ENCODE data around the gene FAM161B. TPM values are rescaled to one million over a fixed set of nuclear protein-coding genes. Genes with fewer than 3 reads are reported as not detected.

The FAM161B gene
- polyA plus RNA-seq, 2 of the 4 experiments (the other 2 are of a cell fraction) = 1.6 TPM

DNA sequence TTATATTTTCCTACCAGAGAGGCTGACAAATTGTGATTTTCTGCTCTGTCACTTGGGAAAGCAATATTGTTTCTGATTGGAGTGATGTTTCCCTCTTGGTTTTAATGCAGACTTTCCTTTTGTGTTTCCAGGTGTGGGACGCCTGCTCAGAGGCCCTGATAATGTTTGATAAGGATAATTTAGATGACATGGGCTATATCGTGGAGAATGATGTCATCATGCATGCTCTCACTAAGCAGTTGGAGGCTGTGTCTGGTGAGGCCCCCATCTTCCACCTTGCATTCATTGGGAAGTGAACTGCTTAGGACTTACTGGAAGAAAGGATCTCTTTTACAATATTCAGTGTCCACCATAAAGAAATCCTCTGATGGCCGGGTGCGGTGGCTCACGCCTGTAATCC, 5.8 kb upstream of the FAM161B start:
- 87% methylated on average over 5 of the region's 5 CpGs for WGBS (ENCODE audit: missing lambda C conversion rate)
- DNase-seq (ENCODE audit: low read depth in 1 of 2, low spot score in 1 of 2) (no peak), FAIRE-seq (no peak), ATAC-seq (no peak)
- Histone ChIP-seq H3K4me1 (peaks cover 6% of the 10 kb centered on the region; the same call in 2 of the 3 replicates), H3K9me3 (no peaks in the 10 kb centered on the region), H3K4me2 (no peak overlapping the region), H3K4me3 (no peak overlapping the region), H3K27ac (no peak overlapping the region)
- TF ChIP-seq USF2 (IDR thresholded peaks at IDR 0.05) = no peak
- POLR2A ChIA-PET = no interaction called here
- CTCF ChIA-PET = interaction anchor here (0.6 kb wide), 1 partner anchor 10 kb away, joined by 4 read pairs; no protein-coding TSS in a partner anchor

- FAIRE-seq = no peak
- 92% methylated on average over 1 of the region's 1 CpG for WGBS (ENCODE audit: missing lambda C conversion rate)
- Histone ChIP-seq H3K4me3 (no peak overlapping the region), H3K4me1 (peaks cover 6% of the 10 kb centered on the region; the same call in 2 of the 3 replicates), H3K9me3 (no peaks in the 10 kb centered on the region), H3K4me2 (no peak overlapping the region), H3K27ac (no peak overlapping the region)
- TF ChIP-seq NPAS2 (CRISPR knock-in tag; IDR thresholded peaks at IDR 0.05; ENCODE audit: borderline replicate concordance) (no peak), JUNB (IDR thresholded peaks at IDR 0.05) (no peak), POLR2A (IDR thresholded peaks at IDR 0.05; ENCODE audit: low read length) (no peak), RAD21 (conservative IDR thresholded peaks at IDR 0.05 in 1 of 2, IDR thresholded peaks at IDR 0.05 in 1 of 2) (no peak), RARB (CRISPR knock-in tag; IDR thresholded peaks at IDR 0.05) (no peak), TP53 (CRISPR knock-in tag; IDR thresholded peaks at IDR 0.05) (no peak), ESRRA (IDR thresholded peaks at IDR 0.05; ENCODE audit: borderline replicate concordance, low read length) (no peak), EHMT2 (IDR thresholded peaks at IDR 0.05; ENCODE audit: low read depth) (no peak), MYC (IDR thresholded peaks at IDR 0.05; ENCODE audit: borderline replicate concordance, low read length) (no peak), CBX2 (IDR thresholded peaks at IDR 0.05; ENCODE audit: borderline replicate concordance, low read depth) (no peak)
- TF ChIP-seq, protein P1, sequence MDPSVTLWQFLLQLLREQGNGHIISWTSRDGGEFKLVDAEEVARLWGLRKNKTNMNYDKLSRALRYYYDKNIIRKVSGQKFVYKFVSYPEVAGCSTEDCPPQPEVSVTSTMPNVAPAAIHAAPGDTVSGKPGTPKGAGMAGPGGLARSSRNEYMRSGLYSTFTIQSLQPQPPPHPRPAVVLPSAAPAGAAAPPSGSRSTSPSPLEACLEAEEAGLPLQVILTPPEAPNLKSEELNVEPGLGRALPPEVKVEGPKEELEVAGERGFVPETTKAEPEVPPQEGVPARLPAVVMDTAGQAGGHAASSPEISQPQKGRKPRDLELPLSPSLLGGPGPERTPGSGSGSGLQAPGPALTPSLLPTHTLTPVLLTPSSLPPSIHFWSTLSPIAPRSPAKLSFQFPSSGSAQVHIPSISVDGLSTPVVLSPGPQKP (IDR thresholded peaks at IDR 0.05; ENCODE audit: low read depth, low read length) = no peak
- no peak for ATAC-seq
- POLR2A ChIA-PET = interaction anchor here (0.7 kb wide), 1 partner anchor 86 kb away, joined by 3 read pairs; no protein-coding TSS in a partner anchor
- CTCF ChIA-PET = no interaction called here
- no peak for DNase-seq (ENCODE audit: low read depth in 1 of 2, low spot score in 1 of 2)
Observed at GRCh38 chr14:73953731-73954130, 3.8 kb upstream of the FAM161B start.

DNA sequence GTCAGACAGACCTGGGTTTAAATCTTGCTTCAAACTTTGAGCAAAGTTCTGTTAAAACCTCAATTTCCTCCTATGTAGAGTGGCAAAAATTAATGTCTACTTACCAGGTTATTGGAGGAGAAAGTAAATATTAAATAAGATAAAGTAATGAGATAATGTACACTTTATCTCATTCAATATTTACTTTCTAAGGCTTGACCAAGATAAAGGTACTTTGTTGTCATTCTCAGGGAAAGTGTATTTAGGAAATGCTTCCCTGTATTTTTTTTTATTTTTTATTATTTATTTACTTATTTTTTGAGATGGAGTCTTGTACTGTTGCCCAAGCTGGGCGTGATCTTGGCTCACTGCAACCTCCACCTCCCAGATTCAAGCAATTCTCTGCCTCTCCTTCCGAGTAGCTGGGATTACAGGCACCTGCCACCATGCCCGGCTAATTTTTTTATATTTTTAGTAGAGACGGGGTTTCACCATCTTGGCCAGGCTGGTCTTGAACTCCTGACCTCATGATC, 4.7 kb downstream of the FAM161B start:
- WGBS (ENCODE audit: missing lambda C conversion rate) = 58% methylated on average over 4 of the region's 4 CpGs
- H3K4me1 ChIP-seq = 0 out of 3 replicates have a peak, but pooled peaks cover 3% of the 10 kb centered on the region
- H3K4me3 ChIP-seq = no peak overlapping the region
- ATAC-seq (no peak), DNase-seq (ENCODE audit: low read depth in 1 of 2, low spot score in 1 of 2) (no peak), FAIRE-seq (no peak)
- H3K9me3 ChIP-seq = no peaks in the 10 kb centered on the region
- TF ChIP-seq TFCP2L1 (CRISPR knock-in tag; IDR thresholded peaks at IDR 0.05) (no peak), EP300 (IDR thresholded peaks at IDR 0.05) (no peak), CHD2 (IDR thresholded peaks at IDR 0.05; ENCODE audit: low read length, partially characterized antibody) (no peak)
- ChIA-PET CTCF (interaction anchor here (1.1 kb wide), 1 partner anchor 8 kb away, joined by 3 read pairs; no protein-coding TSS in a partner anchor), POLR2A (no interaction called here)
- H3K4me2 ChIP-seq = no peak overlapping the region
- no peak overlapping the region for H3K27ac ChIP-seq

- FAIRE-seq = no peak
- POLR2A ChIA-PET = no interaction called here
- H3K4me1 ChIP-seq = 0 out of 3 replicates have a peak, but pooled peaks cover 3% of the 10 kb centered on the region
- CTCF ChIA-PET = no interaction called here
- no peak for ATAC-seq
- no peaks in the 10 kb centered on the region for H3K9me3 ChIP-seq
- no peak overlapping the region for H3K27ac ChIP-seq
- WGBS (ENCODE audit: missing lambda C conversion rate) = 86% methylated on average over 17 of the region's 17 CpGs
- TF ChIP-seq RFX5 (IDR thresholded peaks at IDR 0.05) (no peak), HOXB5 (CRISPR knock-in tag; IDR thresholded peaks at IDR 0.05) (no peak), NR3C1 (IDR thresholded peaks at IDR 0.05) (no peak)
- DNase-seq (ENCODE audit: low read depth in 1 of 2, low spot score in 1 of 2) = no peak
- no peak overlapping the region for H3K4me3 ChIP-seq
- no peak overlapping the region for H3K4me2 ChIP-seq
Observed at GRCh38 chr14:73944432-73945158, 5.3 kb downstream of the FAM161B start.

All from A549 (cell line).